Measurements from ENCODE around the gene ITK.
"Not testable (repeated sequence)": the region's sequence is repeated elsewhere in the genome, so short reads cannot be mapped to it uniquely, and the experiment has no call there.

The ITK gene

GRCh38 chr5:157213527-157214243 is 33.0 kb downstream of the ITK start:
- no peak for DNase-seq

GRCh38 chr5:157214415-157214814 is 33.8 kb downstream of the ITK start:
- DNase-seq: no peak

GRCh38 chr5:157214861-157215513 is 34.3 kb downstream of the ITK start:
- DNase-seq: no peak

- DNase-seq: no peak
Measured at GRCh38 chr5:157215514-157216167, 35.0 kb downstream of the ITK start.

- DNase-seq: no peak
Measured at GRCh38 chr5:157216391-157217142, 35.9 kb downstream of the ITK start.

GRCh38 chr5:157217289-157218024 is 36.8 kb downstream of the ITK start:
- DNase-seq: no peak

- DNase-seq: no peak
Measured at GRCh38 chr5:157219491-157220271, 39.0 kb downstream of the ITK start.

- no peak for DNase-seq
Measured at GRCh38 chr5:157221959-157222358, 41.3 kb downstream of the ITK start.

GRCh38 chr5:157222506-157223230 is 42.0 kb downstream of the ITK start:
- no peak for DNase-seq

GRCh38 chr5:157225469-157226422 is 45.1 kb downstream of the ITK start:
- DNase-seq: no peak

- no peak for DNase-seq
Measured at GRCh38 chr5:157230610-157231009, 50.0 kb downstream of the ITK start.

- no peak for DNase-seq
Measured at GRCh38 chr5:157232706-157233105, 52.1 kb downstream of the ITK start.

- DNase-seq: no peak
Measured at GRCh38 chr5:157233515-157233914, 52.9 kb downstream of the ITK start.

- DNase-seq: no peak
Measured at GRCh38 chr5:157236423-157236822, 55.8 kb downstream of the ITK start.

GRCh38 chr5:157241483-157241882 is 60.8 kb downstream of the ITK start:
- DNase-seq: no peak

GRCh38 chr5:157244704-157245103 is 64.1 kb downstream of the ITK start:
- DNase-seq: not testable (repeated sequence)

GRCh38 chr5:157245476-157245875 is 64.8 kb downstream of the ITK start:
- no peak for DNase-seq

GRCh38 chr5:157245886-157246285 is 65.2 kb downstream of the ITK start:
- no peak for DNase-seq

GRCh38 chr5:157247267-157247666 is 66.6 kb downstream of the ITK start:
- DNase-seq: no peak
